RWPE2 (cell line): ENCODE measurements around the gene CRACR2B.

ENCODE experiments used
- ATAC-seq: fragments of 200-7000 bp; cut with Tn5 transposase; 3 replicates; pipeline ENCODE4 v1.9.1; 2021; ENCODE audit warnings: low read depth
- DNase-seq: peaks from one replicate; pipeline ENCODE4 v3.0.0-alpha.2; 2020; ENCODE audit warnings: low spot score
- H3K27ac ChIP-seq: fragments of 450-650 bp; 2 replicates; pipeline ENCODE4 v1.5.1; 2017; ENCODE audit warnings: mild to moderate bottlenecking; ENCODE audit not compliant: poor library complexity, severe bottlenecking
- H3K27me3 ChIP-seq: fragments of 250-450 bp; sonication (Bioruptor Pico); 2 replicates; pipeline ENCODE4 v1.5.1; 2021; ENCODE audit warnings: mild to moderate bottlenecking, moderate library complexity; ENCODE audit not compliant: insufficient read depth, poor library complexity, severe bottlenecking
- H3K36me3 ChIP-seq: fragments of 250-450 bp; sonication (Bioruptor Pico); 2 replicates; pipeline ENCODE4 v1.5.1; 2020; ENCODE audit warnings: low read depth, mild to moderate bottlenecking, moderate library complexity
- H3K4me1 ChIP-seq: fragments of 250-450 bp; sonication (Bioruptor Pico); 2 replicates; pipeline ENCODE4 v1.5.1; 2021; ENCODE audit warnings: mild to moderate bottlenecking, moderate library complexity; ENCODE audit not compliant: insufficient read depth, poor library complexity, severe bottlenecking
- H3K4me3 ChIP-seq: fragments of 250-450 bp; sonication (Bioruptor Pico); 2 replicates; pipeline ENCODE4 v1.5.1; 2021; ENCODE audit warnings: mild to moderate bottlenecking, moderate library complexity; ENCODE audit not compliant: severe bottlenecking
- H3K9me3 ChIP-seq: fragments of 250-450 bp; sonication (Bioruptor Pico); 2 replicates; pipeline ENCODE4 v1.5.1; 2021; ENCODE audit warnings: mild to moderate bottlenecking, moderate library complexity; ENCODE audit not compliant: severe bottlenecking
- CTCF ChIP-seq: fragments of 450-650 bp; IDR thresholded peaks from one replicate; pipeline ENCODE4 v1.5.1; 2017; ENCODE audit warnings: mild to moderate bottlenecking, moderate library complexity; ENCODE audit not compliant: poor library complexity, severe bottlenecking

Gene CRACR2B

GRCh38 chr11:783581-784015 lies 44.1 kb upstream of the CRACR2B start:
- ATAC-seq (peak; percentile 78), DNase-seq (no peak)
- Histone ChIP-seq H3K4me3 (no peak overlapping the region), H3K36me3 (peaks cover 18% of the 10 kb centered on the region), H3K9me3 (no peaks in the 10 kb centered on the region), H3K27ac (no peak overlapping the region), H3K4me1 (peaks cover 6% of the 10 kb centered on the region), H3K27me3 (no peaks in the 10 kb centered on the region)
- TF ChIP-seq CTCF = peak; percentile 78

- no peak for TF ChIP-seq CTCF
- Histone ChIP-seq H3K27me3 (peaks cover 9% of the 10 kb centered on the region), H3K36me3 (no peaks in the 10 kb centered on the region), H3K4me3 (no peak overlapping the region), H3K9me3 (no peaks in the 10 kb centered on the region), H3K4me1 (peaks cover 6% of the 10 kb centered on the region), H3K27ac (no peak overlapping the region)
- ATAC-seq (no peak; the same call in 2 of the 3 replicates), DNase-seq (no peak)
These were observed 41.3 kb upstream of the CRACR2B start for GRCh38 chr11:786235-787083.

- TF ChIP-seq CTCF = no peak
- Histone ChIP-seq H3K9me3 (no peaks in the 10 kb centered on the region), H3K4me1 (peaks cover 6% of the 10 kb centered on the region), H3K27me3 (peaks cover 9% of the 10 kb centered on the region), H3K36me3 (no peaks in the 10 kb centered on the region), H3K27ac (no peak overlapping the region), H3K4me3 (no peak overlapping the region)
- DNase-seq (no peak), ATAC-seq (no peak)
These were observed 40.5 kb upstream of the CRACR2B start for GRCh38 chr11:787084-787675.

GRCh38 chr11:788009-788640 lies 39.6 kb upstream of the CRACR2B start:
- ATAC-seq = no peak
- Histone ChIP-seq H3K9me3 (no peaks in the 10 kb centered on the region), H3K27me3 (peaks cover 9% of the 10 kb centered on the region), H3K4me1 (peaks cover 6% of the 10 kb centered on the region), H3K27ac (no peak overlapping the region), H3K36me3 (no peaks in the 10 kb centered on the region), H3K4me3 (no peak overlapping the region)
- TF ChIP-seq CTCF = no peak
- DNase-seq = no peak
